ENCODE measurements around the gene EPGN. TPM values are rescaled to one million over a fixed set of nuclear protein-coding genes. Genes with fewer than 3 reads are reported as not detected.
A peak's percentile ranks its signal among the peaks of the same experiment; 100 is the strongest.

Gene EPGN, protein sequence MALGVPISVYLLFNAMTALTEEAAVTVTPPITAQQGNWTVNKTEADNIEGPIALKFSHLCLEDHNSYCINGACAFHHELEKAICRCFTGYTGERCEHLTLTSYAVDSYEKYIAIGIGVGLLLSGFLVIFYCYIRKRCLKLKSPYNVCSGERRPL
- under 1 TPM in 3 of 5 donors, not detected in 2; 0.13 to 0.54 (median 0.20) TPM for polyA plus RNA-seq (ENCODE audit: insufficient read depth in 1 of 5, insufficient read length in 5 of 5, low replicate concordance in 1 of 5)
- long read RNA-seq, donor 1, result 0 reads
- long read RNA-seq, donor 2, result 0 reads
- long read RNA-seq, donor 3, result 0 reads
- long read RNA-seq, donor 4, result 0 reads
- long read RNA-seq, donor 5, result 0 reads
- long read RNA-seq, donor 6, result 0 reads
- long read RNA-seq, donor 7, result 0 reads
- long read RNA-seq, donor 8, result 0 reads

DNA sequence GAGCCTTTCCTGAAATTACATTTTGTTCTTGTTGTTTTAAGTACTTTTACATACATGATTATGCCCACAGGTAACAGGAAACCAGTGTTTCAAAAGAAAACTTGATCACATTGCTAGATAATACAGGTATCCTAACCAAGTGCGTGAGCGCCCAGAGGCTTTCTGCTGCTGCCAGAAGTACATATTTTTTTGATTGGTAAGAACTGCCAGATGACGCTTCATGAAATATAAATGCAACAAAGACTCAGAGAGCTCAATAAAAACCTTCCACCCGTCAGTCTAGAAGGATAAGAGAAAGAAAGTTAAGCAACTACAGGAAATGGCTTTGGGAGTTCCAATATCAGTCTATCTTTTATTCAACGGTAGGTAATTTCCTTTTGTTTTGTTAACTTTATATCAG is at the start of gene EPGN:
EPGN (plus strand) TSS at position 256 of the 400 bp plus-strand sequence; CDS start at position 320, 64 bp downstream.
- no peak for DNase-seq

DNA sequence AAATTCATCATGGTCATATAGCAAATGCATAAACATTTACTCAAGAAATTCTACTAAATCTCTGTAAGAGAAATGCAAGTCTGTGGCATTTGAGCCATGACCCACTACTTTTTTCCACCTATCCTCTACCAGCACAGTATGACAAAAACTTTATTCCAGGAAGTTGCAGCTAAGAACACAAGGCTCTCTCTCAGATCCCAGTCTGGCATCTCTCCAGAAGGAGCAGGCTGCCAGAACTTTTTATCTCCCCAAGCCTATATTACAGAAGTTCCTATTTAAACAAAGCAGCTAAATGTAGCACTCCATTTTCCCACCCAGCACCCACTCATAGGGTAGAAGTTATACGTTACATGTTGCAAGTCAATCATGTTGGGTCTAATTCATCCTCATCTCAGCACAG is 49.3 kb upstream of the EPGN start:
- DNase-seq, result peak; percentile 42 to 52

DNA sequence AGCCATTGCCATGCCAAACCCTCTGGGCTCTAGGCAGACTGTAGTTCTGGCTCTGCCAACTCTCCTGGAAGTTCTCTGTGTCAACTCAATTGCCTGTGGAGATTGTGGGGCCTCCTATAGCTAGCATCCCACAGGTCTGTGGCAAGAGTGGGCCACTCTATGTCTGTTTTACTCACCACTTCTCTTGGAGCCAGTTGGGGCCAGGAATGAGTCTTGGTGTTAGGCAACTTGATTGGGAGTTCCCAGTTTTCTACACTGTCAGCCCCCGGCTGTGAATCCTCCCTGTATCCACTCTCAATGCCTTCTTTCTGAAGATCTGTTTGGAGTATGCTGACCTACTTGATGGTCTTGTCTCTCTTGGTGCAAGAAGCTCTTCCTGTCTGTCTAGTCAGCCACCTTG is 48.2 kb upstream of the EPGN start:
- no peak for DNase-seq

DNA sequence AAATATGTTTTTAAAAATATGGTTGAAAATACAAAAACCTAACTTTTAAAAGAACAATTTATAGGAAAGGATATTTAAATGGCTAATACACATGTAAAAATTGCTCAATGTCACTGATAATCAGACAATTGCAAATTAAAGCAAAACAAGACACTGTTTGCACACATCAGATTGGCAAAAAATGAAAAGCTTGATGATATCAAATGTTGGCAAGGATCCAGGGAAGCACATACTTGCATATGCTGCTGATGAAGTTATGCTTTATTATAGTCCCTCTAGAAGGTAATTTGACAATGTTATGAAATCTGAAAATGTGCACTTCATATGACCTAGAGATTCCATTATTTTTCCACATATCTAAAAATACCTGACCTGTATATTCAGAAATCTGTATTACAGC is 45.7 kb upstream of the EPGN start:
- DNase-seq, result no peak

DNA sequence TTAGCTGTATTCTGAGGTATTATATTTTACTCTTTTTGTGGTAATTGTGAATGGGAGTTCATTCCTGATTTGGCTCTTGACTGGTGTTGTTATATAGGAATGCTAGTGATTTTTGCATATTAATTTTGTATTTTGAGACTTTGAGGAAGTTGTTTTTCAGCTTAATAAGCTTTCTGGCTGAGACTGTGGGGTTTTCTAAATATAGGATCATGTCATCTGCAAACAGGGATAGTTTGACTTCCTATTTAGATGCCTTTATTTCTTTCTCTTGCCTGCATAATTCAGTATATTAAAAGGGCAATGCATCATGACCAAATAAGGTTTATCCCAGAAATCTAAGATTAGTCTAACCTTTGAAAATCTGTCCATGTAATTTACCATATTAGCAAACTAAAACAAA is 44.7 kb upstream of the EPGN start:
- no peak for DNase-seq

DNA sequence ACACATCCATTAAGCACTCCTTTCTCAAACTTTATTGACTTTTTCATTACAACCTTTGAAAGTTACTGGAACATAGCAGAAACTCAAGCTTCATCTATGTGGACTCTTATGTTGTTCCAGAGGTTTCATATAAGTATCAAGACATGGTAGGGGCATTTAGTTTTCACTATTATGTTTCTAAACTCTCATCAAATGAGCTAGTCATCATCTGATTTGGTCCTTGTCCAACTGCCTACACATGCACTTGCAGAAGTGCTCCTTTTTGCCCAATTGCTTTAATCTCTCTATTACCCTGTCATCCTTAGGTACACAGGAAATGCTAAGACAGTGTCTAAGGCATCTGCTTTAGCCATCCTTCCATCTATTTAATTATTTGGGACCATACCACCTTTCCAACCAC is 42.2 kb upstream of the EPGN start:
- DNase-seq, result no peak

DNA sequence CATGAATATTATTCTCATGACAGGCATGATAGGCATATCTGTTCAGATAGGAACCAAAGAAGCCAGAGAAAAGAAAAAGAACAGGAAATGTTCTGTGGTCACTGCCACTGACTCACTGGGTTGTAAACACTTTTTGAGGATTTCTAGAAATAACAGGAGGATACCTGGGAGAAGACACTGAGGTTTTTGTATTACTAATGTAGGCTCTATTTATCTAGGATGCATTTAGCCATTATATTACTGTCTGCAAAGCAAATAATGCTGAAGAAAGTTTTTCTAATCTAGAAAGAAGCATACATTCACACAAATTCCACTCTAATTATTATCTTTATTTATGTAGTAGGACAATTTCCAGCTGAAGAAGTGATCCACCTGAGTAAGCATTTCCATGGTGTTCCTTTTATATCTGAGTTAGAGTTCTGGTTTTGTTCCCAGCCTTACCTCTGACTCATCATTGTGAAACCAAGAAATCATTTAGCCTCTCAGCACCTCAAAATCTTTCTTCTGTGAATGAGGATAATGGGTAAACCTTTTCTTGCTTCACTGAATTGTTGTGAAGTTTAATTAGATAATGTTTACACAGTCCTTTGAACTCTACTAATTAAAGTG is 40.2 kb upstream of the EPGN start:
- DNase-seq, result no peak

DNA sequence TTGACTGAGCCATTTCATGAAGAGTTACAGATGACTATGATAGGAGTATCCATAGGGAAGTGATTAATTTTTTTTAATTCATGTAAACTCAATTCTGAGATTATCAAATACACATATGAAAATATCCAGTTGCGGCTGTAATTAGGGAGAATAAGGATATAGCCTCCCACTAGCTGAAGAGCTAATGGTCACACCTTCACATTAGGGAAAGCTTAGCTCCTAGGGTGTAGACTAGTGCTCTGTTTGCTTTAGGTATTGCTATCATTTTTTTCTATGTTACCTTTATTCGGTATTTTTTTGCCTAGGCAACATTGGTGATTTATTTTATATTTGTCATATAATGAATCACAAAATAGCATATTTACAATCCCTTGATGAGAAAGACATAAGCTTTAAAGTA is 39.6 kb upstream of the EPGN start:
- DNase-seq, result no peak

DNA sequence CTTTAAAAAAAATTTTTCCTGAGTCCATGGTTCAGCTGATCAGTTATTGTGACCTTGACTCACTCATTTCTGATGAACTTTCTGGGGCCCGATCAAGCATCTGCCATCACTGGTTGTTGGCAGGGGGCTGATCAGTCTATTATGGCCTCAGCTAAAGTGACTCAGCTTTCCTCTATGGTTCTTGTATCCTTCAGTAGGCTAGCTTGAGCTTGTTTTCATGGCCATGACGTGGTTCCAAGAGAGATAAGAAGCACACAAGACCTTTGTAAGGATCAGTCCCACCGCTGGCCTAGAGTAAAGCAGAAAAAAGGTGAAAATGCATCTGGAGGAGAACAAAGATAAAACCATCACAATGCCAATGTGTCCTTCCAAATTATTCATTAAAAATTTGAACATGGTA is 29.8 kb upstream of the EPGN start:
- no peak for DNase-seq

DNA sequence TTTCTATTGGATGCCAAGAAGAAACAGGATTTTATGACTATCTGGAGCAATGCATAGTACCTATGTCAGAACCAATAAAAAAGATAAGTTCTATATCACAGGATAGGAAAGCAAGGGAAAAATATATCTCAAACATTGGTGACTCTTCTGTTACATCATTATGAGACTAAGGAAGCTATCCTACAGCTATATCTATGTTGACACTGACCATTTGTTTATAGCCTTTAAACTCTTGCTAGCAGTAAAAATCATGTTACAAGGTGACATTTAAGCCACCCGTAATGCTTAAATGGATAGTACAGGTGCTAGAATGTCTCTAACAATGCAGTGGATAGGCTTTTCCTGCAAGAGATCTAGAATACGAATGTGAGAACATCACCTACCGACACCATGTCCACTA is 28.6 kb upstream of the EPGN start:
- DNase-seq, result no peak

DNA sequence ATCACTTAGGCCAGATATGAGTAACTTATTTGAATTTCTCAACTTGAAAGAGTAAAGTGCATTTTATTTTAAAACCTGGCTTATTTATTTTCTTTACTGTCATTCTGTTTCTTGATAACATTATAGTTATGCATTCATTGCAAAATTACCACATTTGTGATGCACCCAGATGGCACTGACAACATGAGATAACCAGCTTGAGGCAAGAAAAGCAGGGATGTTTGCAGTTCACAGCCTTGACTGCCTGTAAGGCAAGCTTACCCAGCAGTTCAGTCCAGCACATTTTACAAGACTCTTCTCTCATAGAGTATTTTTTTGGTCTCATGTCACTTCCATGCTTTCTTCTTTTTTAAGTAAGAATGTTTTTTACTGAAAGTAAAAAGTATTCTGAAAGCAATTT is 25.3 kb upstream of the EPGN start:
- DNase-seq, result no peak

DNA sequence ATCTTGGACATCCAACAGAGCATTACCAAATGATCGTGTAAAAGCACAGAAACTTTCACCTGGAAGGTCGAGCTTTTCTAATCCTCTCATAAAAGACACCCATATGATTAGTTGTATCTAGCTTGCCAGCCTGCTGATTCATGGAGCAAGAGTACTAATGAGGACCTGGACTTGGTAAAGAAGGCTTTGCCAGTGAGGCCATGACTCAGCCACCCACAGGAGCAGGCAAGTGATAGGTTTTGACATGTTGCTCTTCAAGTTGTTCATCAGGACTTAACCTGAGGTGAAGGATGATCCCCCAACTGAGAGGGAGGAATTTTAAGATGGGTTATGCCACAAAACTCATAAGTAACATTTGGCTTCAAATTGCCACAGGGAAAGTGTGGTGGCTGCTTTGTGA is 24.7 kb upstream of the EPGN start:
- no peak for DNase-seq

DNA sequence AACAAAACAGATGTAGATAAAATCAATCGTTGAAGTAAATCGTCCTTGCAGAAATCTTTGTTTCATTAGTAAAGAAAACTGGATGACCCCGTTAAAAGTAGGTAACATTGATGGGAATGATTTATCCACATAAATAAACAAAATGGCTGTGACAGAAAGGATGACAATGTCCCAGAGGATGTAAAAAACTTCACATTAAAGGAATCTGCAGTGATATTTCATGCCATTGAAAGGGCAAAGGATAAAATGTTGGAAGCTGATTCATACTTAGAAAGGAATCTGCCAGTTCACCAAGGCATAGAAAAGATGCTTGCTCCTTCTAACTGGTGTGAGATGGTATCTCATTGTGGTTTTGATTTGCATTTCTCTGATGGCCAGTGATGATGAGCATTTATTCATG is 24.2 kb upstream of the EPGN start:
- DNase-seq, result no peak

DNA sequence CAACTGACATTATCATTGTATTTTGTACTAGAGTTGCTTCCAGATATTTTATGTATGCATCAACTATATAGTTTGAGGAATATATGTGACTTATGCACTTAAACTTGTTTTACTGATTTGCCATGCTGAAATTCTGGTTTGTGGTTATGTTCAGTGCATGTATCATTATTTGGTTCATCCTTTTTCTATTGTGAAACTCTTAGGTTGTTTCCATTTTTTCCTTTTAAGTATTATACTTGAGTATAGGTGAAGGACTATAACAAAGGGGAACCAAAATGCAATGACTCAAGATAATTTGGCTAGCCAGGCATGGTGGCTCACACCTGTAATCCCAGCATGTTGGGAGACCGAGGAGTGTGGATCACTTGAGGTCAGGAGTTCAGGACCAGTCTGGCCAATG is 21.1 kb upstream of the EPGN start:
- no peak for DNase-seq

DNA sequence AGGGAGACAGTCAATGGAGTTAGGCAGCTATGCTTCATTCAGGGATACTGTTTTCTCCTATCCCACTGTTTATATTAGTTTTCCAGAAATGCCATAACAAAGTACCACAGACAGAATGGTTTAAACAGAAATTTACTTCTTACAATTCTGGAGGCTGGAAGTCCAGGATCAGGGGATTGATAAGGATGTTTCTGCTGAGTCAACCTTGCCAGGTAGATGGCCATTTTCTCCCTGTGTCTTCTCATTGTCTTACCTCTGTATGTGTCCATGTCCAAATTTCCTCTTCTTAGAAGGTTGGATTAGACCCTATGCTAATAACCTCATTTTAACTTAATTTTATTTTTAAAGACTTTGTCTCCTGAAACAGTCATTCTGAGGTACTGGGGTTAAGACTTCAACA is 20.5 kb upstream of the EPGN start:
- no peak for DNase-seq

DNA sequence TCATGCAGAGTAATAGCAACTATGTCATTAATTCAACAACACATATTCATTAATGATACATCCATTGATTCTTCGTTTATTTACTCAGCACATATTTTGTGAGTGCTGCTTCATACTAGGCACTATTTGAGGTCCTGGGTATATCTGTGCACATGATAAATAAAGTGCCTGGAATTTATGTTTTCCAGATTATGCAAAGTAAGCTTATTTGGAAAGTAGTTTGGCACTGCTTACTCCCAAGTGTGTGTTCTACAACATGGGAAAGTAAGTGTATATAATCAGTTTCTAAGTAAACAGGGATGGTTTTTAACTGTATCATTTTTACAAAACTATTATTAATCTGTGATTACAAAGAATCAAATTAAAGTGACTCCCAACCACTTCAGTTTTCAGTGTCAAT is 16.8 kb upstream of the EPGN start:
- peak in 1 of 2 donors; percentile 2 for DNase-seq

DNA sequence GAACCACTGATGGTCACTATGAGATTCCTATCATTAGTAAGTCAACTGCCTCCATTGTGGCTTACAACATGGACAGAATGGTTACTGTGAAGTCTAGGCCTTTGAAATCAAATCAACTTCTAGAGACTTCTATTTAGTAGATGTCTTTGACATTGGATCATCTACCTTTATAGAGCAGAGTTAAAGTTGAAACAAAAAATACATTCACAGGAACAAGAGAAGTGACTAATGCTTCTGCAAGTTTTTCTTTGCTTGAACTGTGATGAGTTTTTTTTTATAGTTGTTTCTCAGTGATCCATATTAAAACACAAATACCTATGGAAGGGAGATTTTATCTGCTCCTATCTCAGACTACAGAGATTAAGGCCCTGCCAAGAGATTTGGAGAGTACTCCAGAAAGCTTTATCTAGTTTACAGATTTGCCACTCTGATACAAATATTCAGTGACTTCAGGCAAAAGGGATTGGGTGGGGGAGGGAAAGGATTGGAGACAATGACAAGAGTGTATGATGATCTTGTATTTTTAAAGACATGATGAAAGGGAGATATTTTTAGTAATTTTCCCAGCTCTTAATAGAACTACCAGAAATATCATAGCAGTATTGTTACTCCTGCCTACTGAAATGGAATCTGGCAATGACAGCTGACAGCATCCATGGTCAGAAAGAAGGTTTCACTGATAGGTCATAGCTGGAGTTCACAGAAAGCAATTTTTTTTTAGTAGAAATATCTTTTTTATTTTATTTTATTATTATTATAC is 16.0 kb upstream of the EPGN start:
- DNase-seq, result no peak

DNA sequence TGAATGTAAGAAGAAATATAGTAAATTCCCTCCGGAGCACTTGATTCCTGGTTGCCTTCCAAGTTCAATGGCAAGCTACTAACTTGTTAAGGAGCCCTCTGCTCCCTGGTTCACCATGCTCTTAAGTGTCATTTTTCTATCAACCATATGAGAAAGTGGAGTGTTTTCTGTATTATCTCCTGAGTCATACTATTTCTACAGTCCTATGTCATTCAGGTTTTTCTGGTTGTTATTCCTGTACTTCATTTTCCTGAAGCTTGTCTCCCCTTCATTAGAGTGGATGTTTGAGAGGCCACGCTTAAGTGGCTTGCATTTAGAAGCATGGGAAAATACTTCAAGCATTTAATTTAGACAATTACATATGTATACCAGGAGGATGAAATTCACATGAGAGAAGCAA is 14.7 kb upstream of the EPGN start:
- peak in 1 of 2 donors; percentile 2 for DNase-seq

DNA sequence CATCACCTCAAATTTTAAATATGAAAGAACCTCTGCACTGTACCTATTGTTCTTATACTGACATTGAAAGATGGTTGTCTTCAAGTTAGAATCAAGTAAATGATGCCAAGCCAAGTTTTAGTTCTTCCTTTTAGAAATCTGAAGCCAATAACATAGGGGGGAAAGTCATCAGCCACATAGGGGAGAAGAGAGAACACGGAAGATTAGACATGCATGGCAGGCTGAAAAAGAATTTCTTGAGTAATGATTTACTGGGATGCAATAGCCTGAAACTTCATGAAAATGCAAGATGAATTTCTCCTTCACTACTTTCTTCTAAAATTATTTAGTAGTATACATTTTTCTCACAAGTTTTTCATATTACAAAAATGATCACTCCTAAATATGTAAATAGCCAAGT is 13.6 kb upstream of the EPGN start:
- DNase-seq, result no peak

DNA sequence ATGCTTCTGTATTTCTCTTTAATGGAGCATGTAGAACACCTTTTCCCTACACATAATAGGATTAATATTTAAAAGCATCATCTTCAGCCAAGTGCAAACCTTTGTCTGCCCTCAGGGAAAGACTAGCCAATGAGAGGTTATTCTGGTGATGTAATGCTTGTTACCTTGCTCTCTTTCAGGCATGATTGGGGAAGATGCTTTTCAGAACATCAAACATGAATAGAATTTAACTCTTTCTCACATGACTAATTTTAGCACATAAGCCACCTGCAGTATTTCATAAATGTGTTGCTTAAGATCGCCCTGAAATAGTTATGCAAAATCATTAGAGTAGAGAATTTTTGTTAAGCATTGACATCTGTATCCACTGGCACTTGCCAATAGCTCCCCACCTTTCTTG is 10.7 kb upstream of the EPGN start:
- no peak for DNase-seq

DNA sequence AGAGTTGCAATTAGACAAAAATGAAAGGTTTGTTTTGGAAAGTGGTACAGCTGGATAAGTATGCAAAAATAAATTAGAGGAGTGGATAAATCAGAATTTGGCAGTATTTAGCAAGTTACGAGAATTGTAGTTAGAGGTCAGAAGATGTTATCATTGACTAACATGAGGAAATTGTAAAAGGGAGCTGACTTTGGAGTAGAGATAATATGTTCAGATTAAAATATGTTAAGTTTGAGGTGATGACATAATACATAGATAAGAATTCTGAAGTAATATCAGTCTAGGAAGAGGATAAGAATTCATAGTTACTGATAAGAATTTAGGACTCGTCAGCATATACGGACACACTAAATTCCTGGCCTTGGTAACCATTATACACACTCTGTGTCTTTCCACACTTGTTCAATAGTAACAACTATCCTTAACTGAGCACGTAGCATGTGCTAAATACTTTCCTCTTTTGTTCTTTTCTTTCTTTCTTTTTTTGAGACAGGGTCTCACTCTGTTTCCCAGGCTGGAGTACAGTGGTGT is 4.1 kb upstream of the EPGN start:
- DNase-seq, result no peak

DNA sequence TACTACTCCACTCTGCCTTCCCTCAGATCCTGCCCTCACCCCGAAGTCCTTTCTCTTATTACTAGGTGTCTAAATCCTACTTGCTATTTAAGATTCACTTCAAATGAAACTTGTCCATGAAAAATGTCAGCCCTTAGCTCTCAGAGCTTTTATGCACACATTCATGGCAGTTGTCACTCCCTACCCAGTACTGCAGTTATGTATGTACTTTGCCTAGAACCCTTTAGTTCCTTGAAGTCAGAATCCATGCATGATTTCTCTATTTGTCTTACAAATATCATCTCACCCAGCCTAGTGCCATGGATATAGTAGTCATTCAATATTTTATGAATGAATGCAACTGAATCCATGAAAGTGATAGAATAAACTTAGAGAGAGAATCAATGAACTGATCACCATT is 3.3 kb upstream of the EPGN start:
- DNase-seq, result no peak

DNA sequence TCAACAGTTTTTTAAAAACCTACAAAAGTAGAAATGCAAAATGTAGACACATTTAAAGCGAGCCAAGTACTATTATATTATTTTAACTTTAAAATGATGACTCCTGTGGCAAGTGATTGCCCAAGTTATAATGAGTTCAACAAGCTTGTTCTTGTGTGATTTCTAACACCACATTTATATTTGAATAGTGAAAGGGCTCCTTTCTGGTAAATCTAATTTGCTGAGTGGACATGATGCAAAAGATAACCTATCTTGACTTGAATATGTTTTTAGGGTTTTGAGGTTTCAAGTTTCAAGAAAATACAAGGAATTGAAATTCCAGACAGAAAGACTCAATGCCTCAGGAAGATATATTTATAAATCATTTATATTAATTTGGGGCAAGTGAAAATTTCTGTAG is 1.1 kb upstream of the EPGN start:
- no peak for DNase-seq

All from right lung (tissue), 10 donors.